HepG2 (cell line): ENCODE results near the gene KIAA0040.

Experiments used
- GATAD2A ChIP-seq: IDR thresholded peaks from 2 replicates; pipeline ENCODE4 v1.6.1; 2016
- HOXA7 ChIP-seq: sonication (generic); formaldehyde crosslinking; IDR thresholded peaks from 2 replicates; pipeline ENCODE4 v1.8.1; 2022; ENCODE audit warnings: mild to moderate bottlenecking, missing genetic modification reagents, moderate library complexity
- KLF15 ChIP-seq: sonication (generic); formaldehyde crosslinking; IDR thresholded peaks from 2 replicates; pipeline ENCODE4 v1.8.1; 2023; ENCODE audit warnings: borderline replicate concordance, mild to moderate bottlenecking, inconsistent platforms, missing genetic modification reagents, mixed read lengths
- NBN ChIP-seq: fragments of 450-650 bp; conservative IDR thresholded peaks from 2 replicates; pipeline ENCODE4 v1.6.1; 2017
- ZFX ChIP-seq: sonication (generic); formaldehyde crosslinking; IDR thresholded peaks from 2 replicates; pipeline ENCODE4 v1.4.0; 2020; ENCODE audit warnings: mild to moderate bottlenecking, low read depth, missing genetic modification reagents, moderate library complexity
- ZNF263 ChIP-seq: sonication (generic); formaldehyde crosslinking; IDR thresholded peaks from 2 replicates; pipeline ENCODE4 v1.4.0; 2020; ENCODE audit warnings: missing genetic modification reagents
- ZNF331 ChIP-seq: sonication (generic); formaldehyde crosslinking; IDR thresholded peaks from 2 replicates; pipeline ENCODE4 v1.4.0; 2020; ENCODE audit warnings: missing genetic modification reagents
- TF ChIP-seq, protein P1 (sequence below): sonication (generic); formaldehyde crosslinking; IDR thresholded peaks from 2 replicates; pipeline ENCODE4 v1.5.0; 2020; ENCODE audit warnings: mild to moderate bottlenecking, missing genetic modification reagents, moderate library complexity
- TF ChIP-seq, protein P2 (sequence below): IDR thresholded peaks from 2 replicates; pipeline ENCODE4 v1.6.1; 2016; ENCODE audit warnings: low read depth, control low read depth

DNA sequence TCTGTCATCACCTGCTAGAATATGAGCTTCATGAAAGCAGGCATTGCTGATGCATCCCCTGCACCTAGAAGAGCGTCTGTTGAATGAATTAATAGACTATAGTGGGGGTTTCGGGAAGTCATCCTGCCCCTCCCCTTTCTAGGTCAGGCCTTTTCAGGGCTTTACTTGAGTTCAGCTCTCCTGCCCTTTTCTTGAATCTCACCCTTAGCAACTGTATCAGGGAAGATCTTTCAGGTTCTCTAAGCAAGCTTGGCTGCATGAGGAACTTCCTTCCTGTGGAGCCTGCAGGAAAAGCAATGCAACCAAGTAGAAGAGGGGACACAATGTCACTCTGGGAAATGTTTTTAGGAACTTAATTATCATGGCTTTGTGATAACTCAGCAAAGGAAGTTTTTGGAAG, 27.2 kb upstream of the KIAA0040 start:
- TF ChIP-seq, protein P1, sequence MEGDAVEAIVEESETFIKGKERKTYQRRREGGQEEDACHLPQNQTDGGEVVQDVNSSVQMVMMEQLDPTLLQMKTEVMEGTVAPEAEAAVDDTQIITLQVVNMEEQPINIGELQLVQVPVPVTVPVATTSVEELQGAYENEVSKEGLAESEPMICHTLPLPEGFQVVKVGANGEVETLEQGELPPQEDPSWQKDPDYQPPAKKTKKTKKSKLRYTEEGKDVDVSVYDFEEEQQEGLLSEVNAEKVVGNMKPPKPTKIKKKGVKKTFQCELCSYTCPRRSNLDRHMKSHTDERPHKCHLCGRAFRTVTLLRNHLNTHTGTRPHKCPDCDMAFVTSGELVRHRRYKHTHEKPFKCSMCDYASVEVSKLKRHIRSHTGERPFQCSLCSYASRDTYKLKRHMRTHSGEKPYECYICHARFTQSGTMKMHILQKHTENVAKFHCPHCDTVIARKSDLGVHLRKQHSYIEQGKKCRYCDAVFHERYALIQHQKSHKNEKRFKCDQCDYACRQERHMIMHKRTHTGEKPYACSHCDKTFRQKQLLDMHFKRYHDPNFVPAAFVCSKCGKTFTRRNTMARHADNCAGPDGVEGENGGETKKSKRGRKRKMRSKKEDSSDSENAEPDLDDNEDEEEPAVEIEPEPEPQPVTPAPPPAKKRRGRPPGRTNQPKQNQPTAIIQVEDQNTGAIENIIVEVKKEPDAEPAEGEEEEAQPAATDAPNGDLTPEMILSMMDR (CRISPR knock-in tag), result no peak
- TF ChIP-seq KLF15 (no peak), ZFX (CRISPR knock-in tag) (no peak), NBN (no peak), HOXA7 (CRISPR knock-in tag) (no peak), ZNF263 (no peak), GATAD2A (no peak), ZNF331 (no peak)
- TF ChIP-seq, protein P2, sequence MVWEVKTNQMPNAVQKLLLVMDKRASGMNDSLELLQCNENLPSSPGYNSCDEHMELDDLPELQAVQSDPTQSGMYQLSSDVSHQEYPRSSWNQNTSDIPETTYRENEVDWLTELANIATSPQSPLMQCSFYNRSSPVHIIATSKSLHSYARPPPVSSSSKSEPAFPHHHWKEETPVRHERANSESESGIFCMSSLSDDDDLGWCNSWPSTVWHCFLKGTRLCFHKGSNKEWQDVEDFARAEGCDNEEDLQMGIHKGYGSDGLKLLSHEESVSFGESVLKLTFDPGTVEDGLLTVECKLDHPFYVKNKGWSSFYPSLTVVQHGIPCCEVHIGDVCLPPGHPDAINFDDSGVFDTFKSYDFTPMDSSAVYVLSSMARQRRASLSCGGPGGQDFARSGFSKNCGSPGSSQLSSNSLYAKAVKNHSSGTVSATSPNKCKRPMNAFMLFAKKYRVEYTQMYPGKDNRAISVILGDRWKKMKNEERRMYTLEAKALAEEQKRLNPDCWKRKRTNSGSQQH (CRISPR knock-in tag), result no peak
